Left ventricle myocardium inferior (tissue), 1 donor: ENCODE data around the gene ATP6AP1. TPM values are rescaled to one million over a fixed set of nuclear protein-coding genes. Genes with fewer than 3 reads are reported as not detected.

ENCODE experiments used
- DNase-seq: peaks from one replicate; pipeline ENCODE4 v3.0.0-alpha.2; 2020
- H3K27ac ChIP-seq: fragments of 200-600 bp; replicated peaks from 2 replicates; pipeline ENCODE4 v1.8.0; 2021
- H3K27me3 ChIP-seq: fragments of 200-600 bp; 2 replicates; pipeline ENCODE4 v1.8.0; 2021; ENCODE audit warnings: low read depth
- H3K36me3 ChIP-seq: fragments of 200-600 bp; 2 replicates; pipeline ENCODE4 v1.8.0; 2021
- H3K4me1 ChIP-seq: fragments of 200-600 bp; 2 replicates; pipeline ENCODE4 v1.8.0; 2021
- H3K4me3 ChIP-seq: fragments of 200-600 bp; 2 replicates; pipeline ENCODE4 v1.8.0; 2021; ENCODE audit warnings: mild to moderate bottlenecking, moderate library complexity
- H3K9me3 ChIP-seq: fragments of 200-600 bp; replicated peaks from 2 replicates; pipeline ENCODE4 v1.8.0; 2021
- CTCF ChIP-seq: fragments of 200-600 bp; IDR thresholded peaks from 2 replicates; pipeline ENCODE4 v1.8.0; 2021; ENCODE audit warnings: antibody characterized with exemption, mild to moderate bottlenecking, borderline replicate concordance
- intact Hi-C: fragments of 100-400 bp; cut with micrococcal nuclease; formaldehyde crosslinking; loops from one replicate; pipeline ENCODE4 v1.11.0; 2022
- total RNA-seq: library from RNA; stranded (reverse); fragmentation: NEBNext Ultra II Directional; extraction: Animal tissue kit (Norgen Biotek cat#: 25700); gene quantifications from one replicate; pipeline ENCODE4 v1.2.1, GENCODE V29; 2021
- donor health status: DM: no; HTN: yes; CAD: no; lungs with severe emphysema.

ATP6AP1 gene
- total RNA-seq, 1 donor from 2014 or later = 84.1 TPM

GRCh38 chrX:154450312-154450711 is 21.8 kb downstream of the ATP6AP1 start:
- no peaks in the 10 kb centered on the region for H3K9me3 ChIP-seq
- DNase-seq = no peak
- TF ChIP-seq CTCF = no peak
- H3K4me1 ChIP-seq = peaks cover 6% of the 10 kb centered on the region
- intact Hi-C loops = no loop called here
- H3K27ac ChIP-seq = no peak overlapping the region
- H3K4me3 ChIP-seq = no peak overlapping the region
- H3K36me3 ChIP-seq = peaks cover 32% of the 10 kb centered on the region
- no peaks in the 10 kb centered on the region for H3K27me3 ChIP-seq

GRCh38 chrX:154452823-154453222 is 24.3 kb downstream of the ATP6AP1 start:
- DNase-seq = no peak
- Histone ChIP-seq H3K27ac (no peak overlapping the region), H3K9me3 (no peaks in the 10 kb centered on the region), H3K4me3 (no peak overlapping the region), H3K4me1 (no peaks in the 10 kb centered on the region), H3K27me3 (no peaks in the 10 kb centered on the region), H3K36me3 (peaks cover 28% of the 10 kb centered on the region)
- TF ChIP-seq CTCF = no peak
- intact Hi-C loops = no loop called here

GRCh38 chrX:154457491-154458115 is 29.1 kb downstream of the ATP6AP1 start:
- Histone ChIP-seq H3K27ac (peak overlapping the region; percentile 74), H3K27me3 (no peaks in the 10 kb centered on the region), H3K9me3 (no peaks in the 10 kb centered on the region), H3K4me1 (peaks cover 9% of the 10 kb centered on the region), H3K36me3 (no peaks in the 10 kb centered on the region), H3K4me3 (peak overlapping the region; percentile 75)
- TF ChIP-seq CTCF = no peak
- intact Hi-C loops = no loop called here
- DNase-seq = no peak

GRCh38 chrX:154458116-154458953 is 29.9 kb downstream of the ATP6AP1 start, which contains the start of gene PLXNA3:
TSS of gene PLXNA3 (plus strand) at chrX:154458281. CDS start at chrX:154460184, 1,903 bp downstream.
- peak; percentile 54 for DNase-seq
- intact Hi-C loops = no loop called here
- no peak for TF ChIP-seq CTCF

GRCh38 chrX:154458954-154459778 is 30.7 kb downstream of the ATP6AP1 start:
- Histone ChIP-seq H3K4me1 (peaks cover 9% of the 10 kb centered on the region), H3K27ac (peak overlapping the region; percentile 74), H3K36me3 (peaks cover 3% of the 10 kb centered on the region), H3K27me3 (no peaks in the 10 kb centered on the region), H3K9me3 (no peaks in the 10 kb centered on the region), H3K4me3 (peak overlapping the region; percentile 75)
- TF ChIP-seq CTCF = no peak
- intact Hi-C loops = no loop called here
- peak; percentile 28 for DNase-seq

More at GRCh38 chrX:154458116-154458953, 29.9 kb downstream of the ATP6AP1 start, which contains the start of gene PLXNA3:
- H3K4me1 ChIP-seq = peaks cover 9% of the 10 kb centered on the region
- peak within 1 kb of the TSS; percentile 74 for H3K27ac ChIP-seq
- H3K36me3 ChIP-seq = no peaks in the 10 kb centered on the region
- H3K4me3 ChIP-seq = peak within 1 kb of the TSS; percentile 75
- no peaks in the 10 kb centered on the region for H3K27me3 ChIP-seq
- H3K9me3 ChIP-seq = no peaks in the 10 kb centered on the region
